GM18873 (cell line): ENCODE data around the gene PROM1.

Experiments
- ATAC-seq: cut with Tn5 transposase; IDR thresholded peaks from one replicate; pipeline ENCODE4 v1.9.1; 2021; ENCODE audit warnings: mild to moderate bottlenecking, moderate library complexity, moderate number of reproducible peaks; ENCODE audit not compliant: unreplicated experiment, low FRiP score

The PROM1 gene

DNA sequence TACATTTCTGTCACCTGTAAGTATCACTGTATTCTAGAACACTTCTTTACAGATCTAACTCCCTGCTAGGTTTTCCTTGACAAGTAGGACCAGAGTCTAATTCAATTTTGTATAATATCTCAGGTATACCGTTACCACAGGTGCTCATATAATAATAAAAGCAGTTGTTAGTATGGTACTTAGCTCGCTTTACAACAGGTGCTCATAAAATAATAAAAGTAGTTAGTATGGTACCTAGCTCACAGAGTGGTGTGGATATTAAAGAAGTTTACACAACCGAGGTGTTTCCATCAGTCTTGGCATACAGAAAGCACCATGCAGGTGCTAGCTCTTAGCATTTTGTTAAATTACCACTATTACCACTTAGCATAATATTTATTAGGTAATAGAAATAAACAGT lies 88.0 kb downstream of the PROM1 start:
- ATAC-seq: no peak

DNA sequence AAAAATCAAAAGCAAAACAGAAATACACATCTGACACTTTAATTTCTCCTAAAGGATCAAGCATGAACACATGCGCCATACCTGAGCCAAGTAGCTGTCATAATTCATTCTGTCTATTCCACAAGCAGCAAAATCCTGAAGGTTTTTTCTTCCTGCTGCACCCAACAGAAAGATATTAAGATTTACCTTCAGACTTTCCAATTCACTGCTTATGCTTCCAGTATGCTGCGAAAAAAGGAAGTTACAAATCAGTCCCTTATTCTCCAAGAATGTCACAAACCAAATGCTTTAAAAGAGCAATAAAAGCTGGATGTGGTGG lies 91.7 kb downstream of the PROM1 start:
- ATAC-seq: no peak

DNA sequence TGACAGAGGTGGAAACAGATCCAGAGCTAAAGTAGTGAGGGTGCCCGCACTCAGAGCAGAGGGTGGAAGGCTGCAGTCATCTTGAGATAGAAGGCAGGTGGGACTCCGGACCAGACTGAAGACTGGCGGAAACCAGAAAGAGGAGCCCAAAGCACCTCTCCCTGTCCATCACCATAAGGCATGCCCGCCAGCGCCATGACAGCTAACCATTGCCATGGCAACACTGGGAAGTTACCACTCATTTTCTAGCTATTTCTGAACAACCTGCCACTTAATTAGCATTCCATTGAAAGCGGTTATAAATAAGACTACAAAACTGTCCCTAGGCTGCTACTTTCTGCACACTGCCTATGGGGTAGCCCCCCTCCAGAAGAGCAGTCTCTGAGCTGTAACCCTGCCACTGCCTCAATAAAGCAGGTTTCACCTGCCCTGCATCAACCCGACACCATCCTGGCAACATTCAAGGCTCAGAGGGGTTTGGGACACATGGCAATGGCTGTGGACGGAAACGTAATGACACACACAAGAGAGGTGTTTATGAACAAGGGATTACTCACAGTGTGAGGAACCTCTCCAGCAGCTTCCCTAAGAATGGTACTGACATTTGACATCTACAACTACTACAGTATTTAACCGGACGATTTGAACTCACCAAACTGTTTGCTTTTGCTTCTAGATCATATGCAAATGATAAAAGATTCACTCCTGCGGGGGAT lies 93.1 kb downstream of the PROM1 start:
- ATAC-seq: no peak

DNA sequence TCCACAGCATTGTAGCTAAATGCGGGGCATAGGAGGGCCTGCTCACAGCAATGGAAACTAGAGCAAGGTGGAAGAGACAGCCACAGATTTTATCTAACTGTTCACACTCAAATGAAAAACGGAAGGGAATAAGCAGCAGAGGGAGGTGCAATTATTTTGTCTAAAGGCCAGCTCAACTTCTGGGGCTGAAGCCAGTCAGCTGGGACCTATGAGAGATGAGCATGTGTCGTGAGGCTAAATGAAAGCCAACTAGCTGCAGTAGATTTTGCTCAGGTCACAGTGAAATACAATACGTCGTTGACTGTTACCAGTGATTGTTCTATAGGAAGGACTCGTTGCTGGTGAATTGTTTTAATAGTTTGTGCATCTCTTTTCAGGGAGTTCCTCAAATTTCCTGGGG lies 94.4 kb downstream of the PROM1 start:
- no peak for ATAC-seq

DNA sequence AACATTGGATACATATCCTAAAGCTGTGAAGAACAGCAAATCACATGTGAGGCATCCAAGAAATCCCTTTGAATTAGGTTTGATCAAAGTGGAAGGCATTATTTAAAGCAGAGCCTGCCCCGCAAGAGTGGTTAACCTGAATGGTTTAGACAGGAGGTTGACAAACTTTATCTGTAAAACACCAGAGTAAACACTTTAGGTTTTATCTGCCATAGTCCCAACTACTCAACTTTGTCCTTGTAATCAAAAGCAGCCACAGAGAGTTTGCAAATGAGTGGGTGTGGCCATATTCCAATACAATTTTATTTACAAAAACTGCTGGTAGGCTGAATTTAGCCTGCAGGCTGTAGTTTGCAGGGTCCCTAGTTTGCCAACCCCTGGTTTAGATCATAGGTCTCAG lies 95.6 kb downstream of the PROM1 start:
- no peak for ATAC-seq

DNA sequence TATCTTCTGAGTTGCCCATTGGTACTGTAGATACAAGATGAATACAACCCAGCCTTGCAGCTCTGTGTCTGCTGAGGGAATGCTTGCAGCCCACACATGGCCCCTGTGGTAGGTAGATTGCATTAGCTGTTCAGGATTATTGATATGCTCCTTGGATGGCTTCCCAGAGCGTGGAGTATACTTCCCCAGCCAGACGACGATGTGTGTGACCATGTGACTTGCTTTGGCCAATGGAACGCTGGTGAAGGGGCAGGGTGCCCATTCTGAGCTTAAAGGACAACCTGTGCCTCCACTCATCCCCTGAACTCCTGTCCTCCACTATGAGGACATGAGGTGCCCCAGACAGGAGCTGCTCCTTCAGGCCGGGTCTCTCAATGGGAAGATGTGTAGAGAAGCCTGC lies 96.9 kb downstream of the PROM1 start:
- no peak for ATAC-seq

DNA sequence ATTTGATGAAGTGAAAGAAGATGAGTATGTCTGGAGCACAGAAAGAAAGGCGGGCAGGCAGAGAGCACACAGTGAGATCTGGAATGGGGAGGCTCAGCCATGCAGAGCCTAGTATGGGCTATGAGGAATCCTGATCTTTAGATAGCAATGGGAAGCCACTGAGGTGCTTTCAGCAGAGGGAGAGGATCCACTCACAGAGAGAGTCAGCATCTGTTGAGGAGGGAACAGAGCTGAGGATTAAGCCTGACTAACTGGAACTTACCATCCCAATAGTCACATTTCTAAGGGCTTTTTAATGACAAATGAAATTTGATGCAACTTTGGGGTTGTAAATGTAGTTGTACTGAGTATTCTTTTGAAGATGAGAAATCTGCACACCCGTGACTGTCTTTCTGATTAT lies 100.2 kb downstream of the PROM1 start:
- ATAC-seq: no peak

DNA sequence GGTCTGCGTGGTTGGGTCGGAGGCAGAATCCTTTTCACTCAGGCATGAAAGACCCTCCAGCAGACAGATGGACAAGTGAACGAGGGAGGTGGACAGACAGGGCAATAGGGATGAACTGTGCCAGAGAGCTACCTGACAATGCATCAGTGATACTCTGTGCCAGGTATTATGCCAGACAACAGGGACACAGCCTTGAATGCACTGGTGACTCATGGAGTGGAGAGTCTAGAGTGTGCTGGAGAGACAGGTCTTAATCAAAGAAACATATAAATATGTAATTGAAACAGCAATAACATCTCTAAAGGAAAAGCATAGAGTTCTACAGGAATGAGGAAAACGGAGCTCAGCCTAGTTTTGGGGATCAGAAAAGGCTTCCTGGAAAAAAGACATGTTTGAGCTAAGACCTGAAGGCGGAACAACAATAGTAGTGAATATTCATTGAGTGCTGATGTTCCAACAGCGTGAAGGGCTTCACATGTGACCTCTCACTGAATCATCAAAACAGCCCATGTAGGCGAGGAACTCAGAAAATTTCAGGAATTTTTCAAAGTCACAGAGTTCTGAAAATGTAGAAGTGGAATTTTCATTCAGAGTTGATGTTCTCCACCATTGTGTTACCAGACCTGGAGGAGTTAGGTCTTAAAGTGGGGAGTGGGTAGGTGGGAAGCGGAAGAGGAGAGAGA lies 100.8 kb downstream of the PROM1 start:
- no peak for ATAC-seq

DNA sequence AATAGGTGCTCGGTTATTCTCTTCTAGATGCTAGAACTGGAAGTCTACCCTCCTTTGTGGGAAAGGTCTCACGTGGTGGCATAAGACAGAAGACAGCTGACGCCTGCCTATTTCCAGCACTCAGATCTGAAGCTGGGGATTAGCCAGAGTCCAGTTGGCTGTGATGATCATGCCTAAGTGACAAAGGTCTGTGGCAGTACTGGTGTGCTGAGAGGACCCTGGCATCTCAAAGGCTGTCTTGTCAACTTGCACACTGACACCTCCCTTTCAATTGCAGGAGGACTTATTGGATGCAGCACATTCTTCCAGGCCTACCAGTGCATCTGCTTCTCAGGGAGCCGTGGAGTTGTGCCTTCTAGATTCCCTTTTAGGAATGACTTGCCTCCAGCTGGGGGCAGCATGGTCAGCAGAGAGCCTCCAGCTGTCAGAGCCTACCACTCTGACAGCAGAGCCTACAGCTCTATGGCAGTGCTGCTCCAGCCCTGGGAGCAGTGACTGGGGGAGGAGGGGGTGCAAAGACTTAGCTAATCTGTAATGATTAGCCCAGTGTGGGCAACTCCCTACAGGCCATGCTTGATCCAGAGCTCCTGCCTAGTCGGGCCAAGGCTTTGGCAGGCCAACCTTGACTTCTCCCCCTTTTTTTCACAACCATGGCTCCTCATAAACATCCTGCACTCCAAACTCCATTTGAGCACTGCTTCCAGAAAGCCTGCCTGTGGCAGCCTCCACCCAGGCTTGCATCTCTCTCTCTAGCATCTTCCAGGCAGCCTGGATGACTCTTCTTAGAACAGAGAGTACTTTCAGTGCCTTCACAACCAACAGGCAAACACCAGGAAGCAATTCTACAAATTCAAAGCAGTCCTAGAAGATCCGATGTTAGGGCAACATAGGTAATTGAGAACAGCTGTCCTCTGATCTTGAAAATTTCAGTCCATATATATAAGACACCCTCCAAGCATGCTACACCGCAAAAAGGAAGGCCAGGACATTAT lies 107.1 kb downstream of the PROM1 start:
- no peak for ATAC-seq

DNA sequence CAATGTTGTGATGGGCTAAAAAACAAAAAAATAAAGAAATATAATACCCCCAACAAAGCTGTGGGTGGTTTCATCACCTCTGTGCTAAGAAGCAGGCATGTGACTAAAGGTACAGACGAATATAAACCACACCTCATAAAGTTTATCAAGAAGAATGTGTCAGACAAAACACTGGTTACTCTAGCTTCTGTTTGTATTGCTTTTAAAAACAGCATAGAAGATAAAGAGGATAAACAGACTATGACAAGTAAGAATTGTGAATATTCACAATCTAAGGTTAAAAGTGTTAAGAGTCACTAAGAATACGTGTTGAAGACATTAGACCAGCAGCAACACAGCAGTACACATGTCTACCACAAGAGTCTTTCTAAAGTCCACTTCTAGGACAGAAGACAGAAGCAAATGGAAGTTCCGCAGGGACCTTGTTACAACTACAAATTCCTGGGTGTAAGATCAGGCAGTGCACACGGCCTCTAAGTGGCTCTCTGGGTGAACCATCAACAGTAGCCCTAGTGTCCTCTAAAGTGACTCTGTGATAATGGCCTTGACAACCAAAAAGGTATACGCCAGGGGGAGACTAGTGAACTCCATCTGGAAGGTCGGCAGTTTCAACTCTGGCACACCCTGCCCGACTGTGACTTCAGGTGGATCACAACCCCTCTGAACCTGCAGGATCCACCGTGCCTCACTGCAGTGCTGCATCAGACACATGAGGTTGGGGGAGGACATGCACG lies 112.6 kb downstream of the PROM1 start:
- no peak for ATAC-seq

DNA sequence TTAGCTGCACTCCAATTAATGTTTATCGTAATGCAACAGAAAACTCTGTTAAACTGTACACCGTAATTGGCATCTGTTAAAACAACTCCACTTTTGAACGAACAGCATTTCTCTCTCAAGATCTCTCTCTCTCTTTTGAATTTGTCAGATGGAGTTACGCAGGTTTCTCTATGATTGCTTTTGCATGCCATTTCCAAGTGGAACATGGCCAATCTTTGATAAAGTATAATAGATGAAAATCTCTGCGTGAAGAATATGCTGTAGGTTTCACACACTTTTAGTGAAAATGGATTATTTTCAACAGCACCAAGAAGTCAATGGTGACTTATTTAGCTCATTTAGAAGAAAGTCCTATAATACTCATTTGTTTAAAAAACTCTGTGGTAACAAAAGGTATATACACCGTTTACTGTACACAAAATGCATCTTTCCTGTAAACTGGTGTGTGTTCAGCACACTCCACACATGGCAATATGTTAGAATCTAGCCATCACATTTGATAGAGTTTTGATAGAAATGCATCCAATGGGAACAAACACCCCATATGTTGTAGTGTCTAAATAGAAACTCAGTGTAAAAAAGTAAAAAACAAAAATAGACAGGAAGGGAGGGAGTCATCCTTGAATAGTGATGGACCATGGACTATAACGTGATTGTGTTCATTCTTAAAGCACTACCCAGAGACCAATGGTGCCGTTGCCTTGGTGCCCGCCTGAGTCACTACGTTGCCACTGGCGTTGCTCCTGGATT lies 115.1 kb downstream of the PROM1 start:
- ATAC-seq: no peak

DNA sequence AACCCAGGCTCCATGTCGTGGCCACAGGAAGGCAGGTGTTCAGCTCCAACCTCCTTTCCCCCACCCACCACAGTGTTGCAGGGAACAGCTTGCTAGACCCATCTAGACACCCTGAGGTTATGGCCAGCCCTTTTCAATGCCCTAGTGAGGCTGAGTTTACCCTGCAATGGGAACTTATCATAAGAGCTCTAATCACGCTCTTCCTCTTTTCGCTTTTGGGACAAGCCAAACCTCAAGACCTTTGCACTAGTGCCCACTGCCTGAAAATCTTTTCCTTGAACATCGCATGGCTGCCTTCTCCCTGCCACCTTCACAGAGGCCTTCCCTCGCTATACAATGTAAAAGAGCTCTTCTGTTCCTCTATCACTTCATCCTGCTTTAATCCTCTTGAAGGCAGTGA lies 118.5 kb downstream of the PROM1 start:
- ATAC-seq: no peak

DNA sequence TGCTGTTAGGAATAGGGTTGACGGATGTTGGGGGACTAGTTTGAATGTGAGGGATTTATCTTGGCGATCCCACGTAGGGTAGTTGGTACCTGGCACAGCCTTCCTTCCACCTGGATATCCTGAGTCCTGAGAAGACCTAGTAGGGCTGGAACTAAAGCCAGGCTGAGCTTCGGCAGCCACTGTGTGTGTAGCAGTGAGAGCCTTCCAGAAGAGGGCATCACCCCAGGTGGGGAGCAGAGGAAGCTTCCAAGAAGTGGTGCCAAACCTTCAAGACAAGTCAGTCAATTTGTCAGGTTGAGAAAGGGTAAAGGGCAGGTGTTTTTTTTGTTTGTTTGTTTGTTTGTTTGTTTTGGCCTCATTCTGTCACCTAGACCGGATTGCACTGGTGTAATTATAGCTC lies 119.7 kb downstream of the PROM1 start:
- ATAC-seq: no peak

DNA sequence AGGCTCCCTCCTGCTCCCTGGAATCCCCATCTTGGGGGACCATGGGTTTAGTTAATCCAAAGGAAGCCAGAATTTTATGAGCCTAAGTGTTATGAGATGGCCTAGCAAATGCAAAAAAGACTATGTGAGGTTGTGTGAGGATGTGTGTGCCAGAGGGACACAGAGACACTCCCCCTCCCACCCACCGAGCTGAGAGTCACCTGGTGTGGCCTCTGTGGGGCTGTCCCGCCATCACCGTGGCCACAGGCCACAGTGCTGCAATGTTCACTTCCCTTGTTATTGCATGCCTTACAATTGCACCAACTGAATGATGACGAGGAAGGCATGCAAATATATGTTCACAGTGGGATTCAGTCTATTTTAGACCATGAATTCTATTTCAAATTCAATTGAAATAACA lies 120.2 kb downstream of the PROM1 start:
- no peak for ATAC-seq

DNA sequence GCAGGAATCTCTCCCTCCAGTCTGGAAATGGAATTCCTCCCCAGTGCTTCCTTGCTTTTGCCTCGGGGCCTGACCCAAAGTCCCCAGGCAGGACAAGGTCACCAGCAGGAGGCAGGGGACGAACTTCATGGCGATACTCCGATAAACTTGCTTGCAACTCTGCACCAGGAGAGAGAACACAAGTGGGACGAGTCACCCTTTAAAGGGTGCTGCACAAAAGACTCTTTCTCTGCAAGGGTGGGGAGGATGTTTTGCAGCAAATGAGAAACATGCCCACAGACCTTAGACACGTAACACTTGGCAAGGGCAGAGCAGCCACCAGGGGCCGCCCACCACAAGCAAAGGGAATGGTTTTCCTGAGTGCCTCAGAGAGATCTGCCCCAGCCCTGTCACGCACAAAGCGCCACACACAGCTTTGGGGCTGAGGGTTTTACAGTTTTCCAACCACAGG lies 120.8 kb downstream of the PROM1 start, which contains the start of gene FGFBP2:
FGFBP2 (minus strand) TSS at position 175 of the 451 bp plus-strand sequence; CDS start at position 129, 46 bp downstream.
- ATAC-seq: no peak

DNA sequence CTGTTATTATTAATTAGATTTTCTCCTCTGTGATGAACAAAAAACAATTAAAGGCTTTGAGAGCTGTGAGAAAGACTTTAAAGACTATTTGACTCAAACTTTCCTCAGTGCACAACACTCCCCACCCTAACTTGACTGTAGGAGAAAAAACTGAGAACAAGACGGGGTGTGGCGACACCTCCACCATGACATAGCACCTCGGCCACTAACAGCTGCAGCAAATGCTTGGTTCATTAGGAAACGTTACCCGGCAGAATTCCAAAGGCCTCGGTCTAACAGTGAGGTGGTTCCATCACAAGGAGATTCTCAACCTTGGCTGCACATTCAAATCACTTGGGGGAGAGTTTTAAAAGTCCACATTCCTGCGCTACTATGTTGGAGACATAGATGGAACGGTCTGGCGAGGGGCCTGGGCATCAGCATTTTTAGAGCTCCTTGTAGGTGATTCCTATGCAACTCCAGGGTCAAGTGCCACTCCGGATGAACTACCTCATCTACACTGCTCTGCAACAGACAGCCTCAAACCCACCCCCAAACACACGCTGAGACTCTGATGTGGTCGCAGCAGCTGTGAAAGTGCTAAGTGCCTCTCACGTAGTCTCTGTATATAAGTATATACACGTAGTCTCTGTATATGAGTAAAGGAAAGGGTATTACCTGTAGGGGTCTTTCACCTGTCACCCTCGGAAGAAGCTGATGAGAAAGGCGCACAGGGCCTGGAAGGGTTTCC lies 121.9 kb downstream of the PROM1 start:
- no peak for ATAC-seq

DNA sequence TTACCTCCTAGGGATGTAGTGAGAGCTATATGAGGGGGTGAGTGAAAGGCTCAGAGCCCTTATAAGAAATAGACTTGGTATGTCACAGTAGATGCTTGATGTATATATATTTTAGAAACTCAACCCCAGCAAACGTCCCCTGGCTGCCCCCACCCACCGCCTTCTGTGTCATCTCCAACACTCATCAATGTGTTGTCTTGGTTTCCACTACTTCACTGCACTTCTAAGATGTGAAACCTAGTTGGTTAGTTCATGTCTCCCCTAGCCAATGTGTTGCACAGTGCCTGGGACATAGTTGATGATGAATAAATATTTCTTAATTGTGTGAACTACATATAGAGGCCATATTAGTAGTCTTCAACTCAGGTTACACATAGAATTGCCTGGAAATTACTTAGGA lies 125.3 kb downstream of the PROM1 start:
- no peak for ATAC-seq

DNA sequence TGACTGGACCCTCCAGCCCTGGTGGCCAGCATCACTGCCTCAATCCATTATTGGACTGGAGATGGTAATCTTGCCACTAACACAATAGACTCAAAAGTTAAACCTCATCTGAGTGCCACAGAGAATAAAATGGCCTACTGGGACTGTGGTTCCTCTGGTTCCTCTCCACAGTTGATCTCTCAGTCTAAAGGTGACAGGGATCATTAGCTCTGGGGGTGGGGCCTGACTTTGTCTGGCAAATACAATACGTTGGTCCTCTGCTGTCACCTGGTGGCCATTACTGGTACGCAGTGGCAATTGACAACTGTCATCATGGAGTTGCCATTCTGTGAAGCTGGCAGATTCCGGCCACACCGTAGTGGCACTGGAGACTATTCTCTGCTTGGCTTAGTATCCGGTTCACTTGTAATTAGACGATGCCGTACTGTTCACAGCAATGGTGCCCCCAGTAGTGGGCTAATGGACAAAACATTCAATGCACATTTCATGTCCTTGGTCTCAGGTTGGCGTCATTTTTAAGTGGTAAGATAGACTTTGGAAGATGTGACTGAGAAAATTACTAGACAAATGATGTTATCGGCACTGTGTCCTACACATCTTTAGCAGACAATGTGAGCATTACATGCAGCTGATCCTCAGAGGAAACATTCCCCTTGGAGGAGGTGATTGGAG lies 127.5 kb downstream of the PROM1 start:
- peak; percentile 93 for ATAC-seq

DNA sequence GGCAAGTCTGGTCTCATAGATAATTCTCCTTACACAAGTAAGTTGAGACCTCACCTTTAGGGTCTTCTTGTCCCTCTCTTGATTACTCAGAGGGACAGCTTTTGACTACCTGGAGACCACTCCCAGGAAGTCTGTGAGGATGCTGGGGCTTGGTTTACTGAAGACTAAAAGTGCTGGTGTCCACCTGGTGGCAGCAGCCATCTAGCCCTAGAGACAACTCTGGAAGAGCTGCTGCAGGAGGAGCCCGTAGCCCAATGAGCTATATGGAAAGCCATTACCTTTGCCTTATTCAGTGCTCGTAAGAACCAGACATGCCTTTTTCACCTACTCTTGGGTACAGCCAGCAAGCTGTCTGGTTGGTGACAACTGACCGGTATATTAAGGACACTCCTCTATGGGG lies 128.2 kb downstream of the PROM1 start:
- ATAC-seq: no peak
